Gastrocnemius medialis (tissue), 4 donors: ENCODE results near the gene SNX18.

ENCODE experiments used
- POLR2A ChIP-seq, 2 donors: fragments of 450-650 bp; IDR thresholded peaks; one replicate each; pipeline ENCODE4 v1.6.1; 2017; ENCODE audit warnings: antibody characterized with exemption in 2 of 2, mild to moderate bottlenecking in 2 of 2, moderate library complexity in 2 of 2
- TF ChIP-seq, protein P1 (sequence below), 5 experiments: fragments of 450-650 bp in 3 of 5; fragments of 200-600 bp in 2 of 5; sonication (generic) in 2 of 5; IDR thresholded peaks in 4 of 5; conservative IDR thresholded peaks in 1 of 5; 1 replicate in 4 of 5; 2 replicates in 1 of 5; pipeline ENCODE4 v1.5.1; 2016 to 2019; ENCODE audit warnings: antibody characterized with exemption in 5 of 5, mild to moderate bottlenecking in 3 of 5, moderate library complexity in 3 of 5

- TF ChIP-seq, protein P1, sequence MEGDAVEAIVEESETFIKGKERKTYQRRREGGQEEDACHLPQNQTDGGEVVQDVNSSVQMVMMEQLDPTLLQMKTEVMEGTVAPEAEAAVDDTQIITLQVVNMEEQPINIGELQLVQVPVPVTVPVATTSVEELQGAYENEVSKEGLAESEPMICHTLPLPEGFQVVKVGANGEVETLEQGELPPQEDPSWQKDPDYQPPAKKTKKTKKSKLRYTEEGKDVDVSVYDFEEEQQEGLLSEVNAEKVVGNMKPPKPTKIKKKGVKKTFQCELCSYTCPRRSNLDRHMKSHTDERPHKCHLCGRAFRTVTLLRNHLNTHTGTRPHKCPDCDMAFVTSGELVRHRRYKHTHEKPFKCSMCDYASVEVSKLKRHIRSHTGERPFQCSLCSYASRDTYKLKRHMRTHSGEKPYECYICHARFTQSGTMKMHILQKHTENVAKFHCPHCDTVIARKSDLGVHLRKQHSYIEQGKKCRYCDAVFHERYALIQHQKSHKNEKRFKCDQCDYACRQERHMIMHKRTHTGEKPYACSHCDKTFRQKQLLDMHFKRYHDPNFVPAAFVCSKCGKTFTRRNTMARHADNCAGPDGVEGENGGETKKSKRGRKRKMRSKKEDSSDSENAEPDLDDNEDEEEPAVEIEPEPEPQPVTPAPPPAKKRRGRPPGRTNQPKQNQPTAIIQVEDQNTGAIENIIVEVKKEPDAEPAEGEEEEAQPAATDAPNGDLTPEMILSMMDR (IDR thresholded peaks at IDR 0.05 in 4 of 5, conservative IDR thresholded peaks at IDR 0.05 in 1 of 5) = no peak
- no peak for TF ChIP-seq POLR2A (IDR thresholded peaks at IDR 0.05)
Observed at GRCh38 chr5:54519509-54519876, 1.9 kb downstream of the SNX18 start.
